Esophagus muscularis mucosa (tissue), 4 donors: ENCODE results near the gene SH3PXD2A. TPM values are rescaled to one million over a fixed set of nuclear protein-coding genes. Genes with fewer than 3 reads are reported as not detected.

Experiments used
- DNase-seq: peaks from one replicate; pipeline ENCODE4 v3.0.0-alpha.2; 2017; ENCODE audit errors: extremely low spot score
- H3K27ac ChIP-seq, 4 donors: fragments of 200-600 bp; sonication (generic); replicated peaks in 1 of 4; 1 replicate in 3 of 4; 2 replicates in 1 of 4; pipeline ENCODE4 v1.5.1; 2016 to 2019; ENCODE audit warnings: mild to moderate bottlenecking in 1 of 4
- H3K27me3 ChIP-seq, 4 donors: fragments of 200-600 bp; sonication (generic); one replicate each; pipeline versions ENCODE4 v1.5.1 to v1.6.0; 2016 to 2019
- H3K36me3 ChIP-seq, 4 donors: fragments of 200-600 bp; sonication (generic); one replicate each; pipeline ENCODE4 v1.5.1; 2016 to 2019
- H3K4me1 ChIP-seq, 4 donors: fragments of 200-600 bp; sonication (generic); one replicate each; pipeline ENCODE4 v1.5.1; 2016 to 2019
- H3K4me3 ChIP-seq, 4 donors: fragments of 200-600 bp; sonication (generic); 1 replicate in 2 of 4; 2 replicates in 2 of 4; pipeline ENCODE4 v1.5.1; 2016 to 2019; ENCODE audit warnings: mild to moderate bottlenecking in 4 of 4, moderate library complexity in 1 of 4
- H3K9me3 ChIP-seq, 4 donors: fragments of 200-600 bp; sonication (generic); 1 replicate in 3 of 4; 2 replicates in 1 of 4; pipeline ENCODE4 v1.5.1; 2016 to 2019
- CTCF ChIP-seq, 3 experiments: fragments of 200-600 bp in 2 of 3; fragments of 450-650 bp in 1 of 3; sonication (generic) in 2 of 3; IDR thresholded peaks; one replicate each; pipeline ENCODE4 v1.5.1; 2017 to 2019; ENCODE audit warnings: antibody characterized with exemption in 3 of 3, mild to moderate bottlenecking in 2 of 3, moderate library complexity in 1 of 3
- EP300 ChIP-seq: sonication (generic); formaldehyde crosslinking; IDR thresholded peaks from one replicate; pipeline ENCODE4 v1.6.1; 2017; ENCODE audit warnings: antibody characterized with exemption
- POLR2A ChIP-seq: fragments of 450-650 bp; IDR thresholded peaks from one replicate; pipeline ENCODE4 v1.6.1; 2017; ENCODE audit warnings: antibody characterized with exemption, moderate library complexity, mild to moderate bottlenecking, low read depth
- POLR2AphosphoS5 ChIP-seq, 2 donors: sonication (generic); formaldehyde crosslinking; IDR thresholded peaks; one replicate each; pipeline ENCODE4 v1.6.1; 2017; ENCODE audit warnings: antibody characterized with exemption in 2 of 2
- WGBS: methylation state at CpG from one replicate; pipeline ENCODE4 v1.1.5; 2018; 5-methylcytosine and 5-hydroxymethylcytosine counted together
- intact Hi-C: fragments of 100-400 bp; cut with DNase I; formaldehyde crosslinking; loops from one replicate; pipeline ENCODE4 v1.15.1; 2023
- total RNA-seq, 4 donors: library from RNA; depleted of rRNA; stranded (reverse); fragments of >200 nt; gene quantifications; one replicate each; pipeline versions ENCODE4 v1.1.0 to v1.2.1, GENCODE V29; 2016

SH3PXD2A gene
- total RNA-seq, 4 donors from 2014 or later = 30.5 to 69.3 (median 40.0) TPM

GRCh38 chr10:103620891-103621782, 234.2 kb downstream of the SH3PXD2A start:
- Histone ChIP-seq H3K4me1 (peaks cover 64 to 79% (median 71%) of the 10 kb centered on the region in 4 donors), H3K36me3 (peaks cover 29 to 96% (median 85%) of the 10 kb centered on the region in 4 donors), H3K4me3 (no peak overlapping the region), H3K9me3 (no peaks in the 10 kb centered on the region), H3K27me3 (no peaks in the 10 kb centered on the region), H3K27ac (peak overlapping the region; percentile 50 to 76 (median 66))
- intact Hi-C loops = no loop called here
- 80% methylated on average over 14 of the region's 15 CpGs for WGBS
- no peak for DNase-seq
- no peak for TF ChIP-seq POLR2AphosphoS5 (IDR thresholded peaks at IDR 0.05)
- no peak for TF ChIP-seq EP300

DNA sequence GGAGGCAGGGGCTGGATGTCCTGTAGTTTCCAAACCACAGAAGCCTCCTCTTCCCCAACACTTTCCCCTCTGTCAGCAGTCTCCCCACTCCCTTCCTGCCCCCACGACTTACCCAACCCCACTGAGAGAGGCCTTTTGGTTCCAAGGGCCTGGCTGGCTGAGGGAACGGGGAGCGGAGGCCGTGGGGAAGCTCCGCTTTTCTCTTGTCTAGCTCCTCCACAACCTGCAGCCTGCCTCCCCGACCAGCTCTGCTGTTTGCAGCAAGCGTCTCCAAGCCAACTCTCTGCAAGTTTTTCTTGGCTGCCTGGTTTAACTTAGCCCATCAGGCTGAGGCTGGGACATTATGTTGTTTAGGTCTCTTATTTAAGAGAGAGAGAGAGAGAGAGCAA, 235.0 kb downstream of the SH3PXD2A start:
- Histone ChIP-seq H3K27ac (peak overlapping the region; percentile 56 to 76 (median 66)), H3K9me3 (no peaks in the 10 kb centered on the region), H3K36me3 (peaks cover 22 to 91% (median 79%) of the 10 kb centered on the region in 4 donors), H3K4me1 (peaks cover 71 to 86% (median 79%) of the 10 kb centered on the region in 4 donors), H3K4me3 (no peak overlapping the region), H3K27me3 (no peaks in the 10 kb centered on the region)
- 70% methylated on average over 7 of the region's 7 CpGs for WGBS
- TF ChIP-seq POLR2AphosphoS5 (IDR thresholded peaks at IDR 0.05) (no peak), POLR2A (no peak), EP300 (no peak), CTCF (IDR thresholded peaks at IDR 0.05) (no peak)
- intact Hi-C loops = no loop called here
- DNase-seq = no peak

DNA sequence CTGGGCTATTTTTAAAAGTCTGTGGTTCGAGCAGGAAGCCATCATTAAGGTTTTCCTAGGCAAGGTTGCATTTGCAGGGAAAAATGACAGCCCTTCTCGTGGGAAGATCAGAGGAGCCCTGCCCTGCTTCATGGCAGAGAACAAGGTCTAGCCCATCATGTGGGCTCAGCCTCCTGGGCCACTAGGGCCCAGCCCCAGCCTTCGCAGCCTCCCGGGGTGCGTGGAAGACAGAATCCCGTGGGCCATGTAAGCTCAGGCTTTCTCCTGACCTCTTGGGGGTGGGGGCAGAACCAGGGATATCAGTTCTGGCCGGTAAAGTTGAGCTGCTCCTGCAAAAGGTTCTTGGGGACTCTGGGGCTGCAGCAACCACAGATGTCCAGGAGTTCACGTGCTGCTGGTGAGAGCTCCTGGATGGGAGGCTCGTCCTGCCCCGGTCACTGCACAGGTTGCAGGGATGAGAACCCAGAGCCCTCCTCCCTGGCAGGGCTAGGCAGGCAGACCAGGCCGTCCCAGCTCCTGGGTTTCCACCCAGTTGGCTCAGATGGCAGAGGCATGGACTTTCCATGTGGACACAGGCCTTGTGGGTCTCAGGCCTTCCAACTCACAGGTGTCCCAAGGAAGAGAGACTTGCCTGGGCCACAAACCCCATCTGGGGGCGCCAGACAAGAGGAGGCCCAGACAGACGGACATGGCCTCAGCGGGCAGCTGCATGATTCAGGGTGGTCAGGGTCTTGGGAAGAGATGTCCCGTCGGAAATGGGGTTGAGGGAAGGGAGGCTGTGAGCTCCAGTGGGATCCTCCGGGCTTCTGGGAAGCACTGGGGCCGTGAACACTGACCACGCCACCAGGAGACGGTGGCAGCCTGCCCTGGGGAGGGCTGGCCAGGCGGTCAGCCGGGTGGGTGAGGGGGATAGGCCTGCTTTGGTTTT, 235.7 kb downstream of the SH3PXD2A start:
- Histone ChIP-seq H3K27ac (peak overlapping the region; percentile 56 to 76 (median 66)), H3K4me1 (peaks cover 78 to 92% (median 85%) of the 10 kb centered on the region in 4 donors), H3K36me3 (peaks cover 16 to 88% (median 75%) of the 10 kb centered on the region in 4 donors), H3K4me3 (no peak overlapping the region), H3K9me3 (no peaks in the 10 kb centered on the region), H3K27me3 (no peaks in the 10 kb centered on the region)
- intact Hi-C loops = no loop called here
- DNase-seq = no peak
- TF ChIP-seq CTCF (IDR thresholded peaks at IDR 0.05) (no peak), EP300 (no peak), POLR2AphosphoS5 (IDR thresholded peaks at IDR 0.05) (no peak)
- WGBS = 75% methylated on average over 9 of the region's 22 CpGs

DNA sequence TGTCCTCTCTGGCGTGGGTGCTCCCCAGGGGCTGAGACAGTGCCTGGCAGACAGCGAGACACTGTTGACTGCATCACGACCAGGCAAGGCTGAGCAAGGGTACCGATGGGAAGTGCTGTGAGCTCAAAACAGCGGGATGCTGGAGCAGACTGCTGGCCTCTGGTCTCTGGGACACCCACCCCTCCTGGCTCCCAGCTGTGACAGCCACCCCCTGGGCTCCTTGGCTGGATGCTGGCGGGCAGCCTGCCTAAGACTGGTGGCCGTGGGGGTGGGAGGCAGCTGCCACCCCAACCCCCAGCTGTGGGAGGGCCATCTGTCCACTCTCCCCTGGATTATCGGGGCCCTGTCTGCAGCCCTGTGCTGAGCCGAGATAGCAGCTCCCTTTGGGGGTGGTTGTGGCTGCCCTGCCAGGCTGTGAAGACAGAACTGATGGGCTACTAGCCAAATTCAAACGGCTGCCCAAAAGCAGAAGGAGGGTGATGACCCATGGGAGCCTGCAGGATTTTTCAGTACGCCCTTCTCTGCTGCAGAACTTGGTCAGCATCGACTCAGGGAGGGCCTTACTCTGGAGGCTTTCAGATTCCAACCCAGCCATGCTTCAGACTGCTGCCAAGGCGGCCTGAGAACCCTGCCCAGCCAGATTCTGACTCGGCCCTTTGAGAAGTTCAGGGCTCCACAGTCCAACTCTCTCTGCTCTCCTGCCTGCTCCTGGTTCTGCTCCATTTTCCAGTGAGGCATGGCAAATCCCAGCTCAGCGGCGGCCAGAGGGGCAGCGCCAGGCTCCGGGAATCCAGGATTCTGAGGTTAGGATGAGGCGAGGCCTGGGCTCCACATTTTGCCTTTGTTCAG, 236.6 kb downstream of the SH3PXD2A start:
- Histone ChIP-seq H3K9me3 (no peaks in the 10 kb centered on the region), H3K4me1 (peaks cover 82 to 95% (median 88%) of the 10 kb centered on the region in 4 donors), H3K36me3 (peaks cover 8 to 80% (median 69%) of the 10 kb centered on the region in 4 donors), H3K27ac (peak overlapping the region; percentile 56 to 76 (median 66)), H3K4me3 (no peak overlapping the region), H3K27me3 (no peaks in the 10 kb centered on the region)
- no peak for TF ChIP-seq EP300
- no peak for TF ChIP-seq CTCF (IDR thresholded peaks at IDR 0.05)
- intact Hi-C loops = no loop called here
- DNase-seq = no peak
- 68% methylated on average over 9 of the region's 19 CpGs for WGBS
